GM12878 (cell line): ENCODE data around the gene SNF8. TPM values are rescaled to one million over a fixed set of nuclear protein-coding genes. Genes with fewer than 3 reads are reported as not detected.

Experiments used
- ATAC-seq: fragments of 200-7000 bp; cut with Tn5 transposase; 3 replicates; pipeline ENCODE4 v1.9.1; 2020; ENCODE audit warnings: mild to moderate bottlenecking, moderate library complexity
- BruUV-seq: library from RNA; stranded (reverse); fragments of 400-500 nt; replicated peaks from 2 replicates; lab custom pipeline; 2021; lab: Mats Ljungman, UMichigan
- CTCF ChIA-PET: fragments of 300-600 bp; sonication (Branson Sonifier 250); formaldehyde crosslinking; extraction: SDS; loops from one replicate; lab custom pipeline; 2021; ENCODE audit warnings: inconsistent platforms; lab: Yijun Ruan, JAX
- POLR2A ChIA-PET: fragments of 350-600 bp; formaldehyde crosslinking; extraction: SDS; loops from one replicate; lab custom pipeline; 2021; ENCODE audit warnings: inconsistent platforms; lab: Charles Lee
- RAD21 ChIA-PET: fragments of 300-600 bp; sonication (Branson Sonifier 250); formaldehyde crosslinking; loops from one replicate; lab custom pipeline; 2023; ENCODE audit warnings: antibody characterized with exemption; ENCODE audit not compliant: unreplicated experiment; lab: Charles Lee
- SMC1A ChIA-PET: fragments of 300-600 bp; sonication (Branson Sonifier 250); formaldehyde crosslinking; loops from one replicate; lab custom pipeline; 2023; ENCODE audit not compliant: unreplicated experiment, uncharacterized antibody; lab: Charles Lee
- DNase-seq: peaks from one replicate; pipeline ENCODE4 v3.0.0-alpha.2; 2011; ENCODE audit warnings: low read depth, low spot score
- FAIRE-seq: peaks from 3 replicates; lab custom pipeline; 2011; peaks lifted over from hg19 to GRCh38; lab: Jason Lieb, UNC
- H2AFZ ChIP-seq: 2 replicates; pipeline ENCODE4 v1.6.0; 2011; ENCODE audit warnings: low read depth, low read length, control low read depth; ENCODE audit not compliant: control insufficient read depth
- H3K27ac ChIP-seq: 2 replicates; pipeline ENCODE4 v1.5.1; 2011; ENCODE audit warnings: control low read depth; ENCODE audit not compliant: control insufficient read depth, insufficient read depth
- H3K27me3 ChIP-seq, 2 experiments: replicated peaks in 1 of 2; 2 replicates each; pipeline versions ENCODE4 v1.6.0 to v1.6.1; 2011; ENCODE audit warnings: low read length in 1 of 2; ENCODE audit not compliant: control insufficient read depth in 2 of 2, insufficient read depth in 2 of 2
- H3K36me3 ChIP-seq, 2 experiments: 2 replicates each; pipeline ENCODE4 v1.5.1; 2011; ENCODE audit warnings: low read length in 1 of 2; ENCODE audit not compliant: control insufficient read depth in 2 of 2, insufficient read depth in 2 of 2
- H3K4me1 ChIP-seq: 2 replicates; pipeline ENCODE4 v1.6.1; 2011; ENCODE audit warnings: mild to moderate bottlenecking, low read length, moderate library complexity, mixed read lengths; ENCODE audit not compliant: control insufficient read depth, insufficient read depth
- H3K4me2 ChIP-seq: 2 replicates; pipeline ENCODE4 v1.6.0; 2011; ENCODE audit warnings: control low read depth; ENCODE audit not compliant: control insufficient read depth, insufficient read depth
- H3K4me3 ChIP-seq: fragments of 200-600 bp; sonication (generic); 2 replicates; pipeline ENCODE4 v1.5.1; 2016
- H3K79me2 ChIP-seq: 2 replicates; pipeline ENCODE4 v1.6.0; 2011; ENCODE audit warnings: low read length; ENCODE audit not compliant: control insufficient read depth, insufficient read depth
- H3K9ac ChIP-seq: 2 replicates; pipeline ENCODE4 v1.8.0; 2011; ENCODE audit warnings: low read length, control low read depth, mixed read lengths; ENCODE audit not compliant: control insufficient read depth, insufficient read depth
- H3K9me3 ChIP-seq: replicated peaks from 3 replicates; pipeline ENCODE4 v1.5.1; 2011; ENCODE audit warnings: mild to moderate bottlenecking, low read length; ENCODE audit not compliant: control insufficient read depth, insufficient read depth
- H4K20me1 ChIP-seq: 2 replicates; pipeline ENCODE4 v1.6.0; 2011; ENCODE audit not compliant: control insufficient read depth, insufficient read depth
- JUNB ChIP-seq: IDR thresholded peaks from 2 replicates; pipeline ENCODE4 v1.6.1; 2016; ENCODE audit warnings: antibody characterized with exemption, mild to moderate bottlenecking
- MLLT1 ChIP-seq: fragments of 450-650 bp; IDR thresholded peaks from 2 replicates; pipeline ENCODE4 v1.6.1; 2016; ENCODE audit warnings: mild to moderate bottlenecking
- NFYB ChIP-seq: IDR thresholded peaks from 2 replicates; pipeline ENCODE4 v1.6.1; 2011; ENCODE audit warnings: low read depth, mild to moderate bottlenecking, low read length, improper control_type of control experiment, moderate library complexity; ENCODE audit not compliant: insufficient read depth
- PAX8 ChIP-seq: fragments of 450-650 bp; IDR thresholded peaks from 2 replicates; pipeline ENCODE4 v1.6.1; 2017; ENCODE audit warnings: mild to moderate bottlenecking, moderate library complexity
- PBX3 ChIP-seq: IDR thresholded peaks from 2 replicates; pipeline ENCODE4 v1.6.1; 2011; ENCODE audit warnings: mild to moderate bottlenecking, low read depth, low read length, moderate library complexity; ENCODE audit not compliant: insufficient replicate concordance
- SREBF2 ChIP-seq: IDR thresholded peaks from 2 replicates; pipeline ENCODE4 v1.6.1; 2012; ENCODE audit warnings: mild to moderate bottlenecking, low read length
- ZNF24 ChIP-seq: fragments of 450-650 bp; IDR thresholded peaks from 2 replicates; pipeline ENCODE4 v1.6.1; 2017; ENCODE audit warnings: antibody characterized with exemption, mild to moderate bottlenecking
- WGBS: methylation state at CpG from one replicate; pipeline ENCODE4 v1.1.6; 2016; ENCODE audit warnings: low lambda C conversion rate; ENCODE audit not compliant: insufficient replicate concordance, insufficient coverage; ENCODE audit errors: missing lambda C conversion rate; 5-methylcytosine and 5-hydroxymethylcytosine counted together
- in situ Hi-C: fragments of 300-500 bp; cut with MboI; formaldehyde crosslinking; loops from 9 replicates; pipeline ENCODE4 v1.14.3; 2018; ENCODE audit warnings: mixed read lengths
- intact Hi-C: fragments of 100-400 bp; cut with micrococcal nuclease; formaldehyde crosslinking; loops from one replicate; pipeline ENCODE4 v1.14.2; 2022; ENCODE audit not compliant: unreplicated experiment
- polyA plus RNA-seq, 11 experiments: library from polyadenylated mRNA; depleted of rRNA in 4 of 11; unstranded in 6 of 11; stranded (reverse) in 5 of 11; fragments of >200 nt; fragmentation: Nextera tagmentation in 4 of 11; fragmentation: Illumina TruSeq in 1 of 11; extraction: Ambion mirVana in 4 of 11; extraction: Trizol in 1 of 11; gene quantifications; 1 replicate in 1 of 11; 2 replicates in 10 of 11; pipeline versions ENCODE4 v1.2.1 to v1.2.3, GENCODE V29; 2011 to 2016; ENCODE audit warnings: inconsistent platforms in 2 of 11, missing spikeins in 2 of 11, low read depth in 1 of 11
- total RNA-seq, 4 experiments: library from RNA; depleted of rRNA in 3 of 4; stranded (reverse); fragments of >200 nt in 3 of 4; fragmentation: Illumina TruSeq in 1 of 4; extraction: Trizol in 1 of 4; gene quantifications; 2 replicates each; pipeline versions ENCODE4 v1.2.1 to v1.2.3, GENCODE V29; 2013 to 2021

SNF8 gene
- total and polyA plus RNA-seq, 10 of the 15 experiments (the other 5 are each of a cell fraction or from before 2014, with no cell fraction given), result 6.1 to 228 (median 95.6) TPM

GRCh38 chr17:48893646-48894508 lies 50.8 kb downstream of the SNF8 start:
- Histone ChIP-seq H3K4me2 (peak overlapping the region; percentile 73), H3K79me2 (peaks cover 26% of the 10 kb centered on the region), H2AFZ (no peak overlapping the region), H3K9ac (peak overlapping the region; percentile 93), H3K4me1 (peaks cover 3% of the 10 kb centered on the region; the same call in 1 of the 2 replicates), H3K27me3 (no peaks in the 10 kb centered on the region), H4K20me1 (no peaks in the 10 kb centered on the region), H3K36me3 (peaks cover 9 to 16% of the 10 kb centered on the region in 2 experiments), H3K4me3 (peak overlapping the region; percentile 76), H3K27ac (peak overlapping the region; percentile 75), H3K9me3 (no peaks in the 10 kb centered on the region)
- TF ChIP-seq ZNF24 (no peak), SREBF2 (no peak), MLLT1 (no peak), NFYB (no peak), PAX8 (no peak), JUNB (no peak), PBX3 (no peak)
- ChIA-PET SMC1A (interaction anchor here (0.7 to 3.6 kb wide), 13 partner anchors 10 to 297 kb away, joined by 3 to 29 read pairs (median 4); partner anchors contain the start of gene UBE2Z), POLR2A (interaction anchor here (0.5 to 2.0 kb wide), 10 partner anchors 10 to 139 kb away, joined by 3 to 13 read pairs (median 4); partner anchors contain the start of genes SNF8 and UBE2Z), CTCF (interaction anchor here (0.6 to 3.9 kb wide), 16 partner anchors 8 to 223 kb away, joined by 3 to 23 read pairs (median 4); partner anchors contain the start of gene UBE2Z), RAD21 (interaction anchor here (0.6 to 3.5 kb wide), 8 partner anchors 15 to 139 kb away, joined by 3 to 34 read pairs (median 8); partner anchors contain the start of gene UBE2Z)
- no peak for DNase-seq
- in situ Hi-C loops (no loop called here), intact Hi-C loops (loop anchor here (10.0 kb wide), 1 partner anchor 301 kb away; no protein-coding TSS in a partner anchor)
- no peak for FAIRE-seq
- ATAC-seq, result no peak
- 20% methylated on average over 5 of the region's 5 CpGs for WGBS
- no TSS peak for BruUV-seq
